ENCODE measurements around the gene ARHGEF28.

ARHGEF28 gene

GRCh38 chr5:73743161-73743560 is 117.2 kb downstream of the ARHGEF28 start:
- DNase-seq, result no peak

GRCh38 chr5:73745836-73746235 is 119.8 kb downstream of the ARHGEF28 start:
- no peak for DNase-seq

DNA sequence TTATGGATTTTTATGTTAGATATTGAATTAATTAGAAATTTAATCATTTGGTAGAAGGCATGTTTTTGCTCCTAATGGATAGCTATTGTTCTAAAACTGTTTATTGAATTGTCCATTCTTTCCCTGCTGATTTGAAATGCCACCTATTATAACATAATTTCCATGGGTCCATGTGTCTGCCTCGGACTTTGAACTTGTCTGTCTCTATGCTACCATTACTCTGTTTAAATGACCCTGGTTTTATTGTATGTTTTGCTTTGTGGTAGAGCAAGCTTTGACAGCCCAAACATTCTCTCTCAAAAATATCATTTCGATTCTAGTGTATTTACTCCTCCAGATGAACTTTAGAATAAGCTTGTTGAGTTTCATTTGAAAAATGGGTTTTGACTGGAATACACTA is 120.6 kb downstream of the ARHGEF28 start:
- no peak for DNase-seq

- DNase-seq, result no peak
Measured at GRCh38 chr5:73747696-73748380, 121.8 kb downstream of the ARHGEF28 start.

GRCh38 chr5:73748510-73749400 is 122.8 kb downstream of the ARHGEF28 start:
- peak; percentile 29 for DNase-seq

GRCh38 chr5:73749485-73750270 is 123.7 kb downstream of the ARHGEF28 start:
- no peak for DNase-seq

- no peak for DNase-seq
Measured at GRCh38 chr5:73751254-73751914, 125.4 kb downstream of the ARHGEF28 start.

- DNase-seq, result no peak
Measured at GRCh38 chr5:73754254-73754653, 128.3 kb downstream of the ARHGEF28 start.

DNA sequence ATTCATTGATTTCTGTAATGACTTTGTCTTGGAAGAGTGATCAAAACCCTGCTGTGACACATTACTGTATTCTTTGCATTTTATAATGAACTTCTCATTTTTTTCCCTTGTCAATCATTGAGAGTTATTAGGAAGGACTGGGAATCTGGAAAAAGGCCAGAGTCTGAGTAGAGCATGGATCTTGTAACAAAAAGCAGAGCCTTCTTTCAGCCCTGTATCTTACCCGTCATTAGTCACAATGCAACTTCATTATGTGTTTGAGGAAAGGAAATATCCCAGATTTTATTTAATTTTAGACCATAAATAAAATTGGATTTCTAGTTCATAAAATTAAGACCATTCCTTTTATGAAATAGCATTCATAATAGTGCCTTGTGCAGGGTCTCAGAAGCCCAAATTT is 131.4 kb downstream of the ARHGEF28 start:
- no peak for DNase-seq

DNA sequence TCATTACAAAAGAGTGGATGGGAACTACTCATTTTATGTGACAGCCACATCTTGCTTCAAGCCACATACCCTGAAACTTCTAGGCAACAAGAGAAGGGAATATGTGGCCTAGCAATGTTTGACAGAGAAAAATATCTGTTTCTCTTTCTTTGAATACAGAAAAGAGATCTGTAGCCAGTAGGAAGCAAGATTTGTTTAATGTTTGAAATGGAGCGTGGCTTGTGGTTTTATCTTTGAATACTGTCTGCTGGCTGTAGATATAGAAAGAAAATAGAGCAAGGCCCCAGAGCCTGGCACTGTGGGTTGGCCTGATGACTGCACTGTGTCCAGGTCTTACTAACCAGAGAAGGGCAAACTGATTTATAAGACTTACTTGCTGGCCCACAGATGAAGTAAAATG is 133.8 kb downstream of the ARHGEF28 start:
- DNase-seq, result no peak

- DNase-seq, result no peak
Measured at GRCh38 chr5:73763300-73764032, 137.5 kb downstream of the ARHGEF28 start.

GRCh38 chr5:73764586-73764985 is 138.6 kb downstream of the ARHGEF28 start:
- DNase-seq, result no peak

DNA sequence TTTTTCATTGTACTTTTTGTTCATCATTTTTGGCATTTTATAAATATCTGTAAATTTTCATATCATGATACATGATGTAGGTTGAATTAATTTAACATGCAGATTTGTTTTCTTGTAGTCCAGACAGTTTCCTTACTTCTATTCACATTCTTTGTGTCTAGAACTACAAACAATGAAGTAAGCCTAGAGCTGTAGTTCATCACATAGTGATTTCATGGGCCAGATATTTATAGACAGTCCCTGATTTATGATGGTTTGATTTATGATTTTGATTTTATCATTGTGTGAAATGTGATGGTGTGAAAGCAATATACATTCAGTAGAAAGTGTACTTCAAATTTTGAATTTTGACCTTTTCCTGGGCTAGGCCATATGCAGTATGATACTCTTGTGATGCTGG is 139.0 kb downstream of the ARHGEF28 start:
- DNase-seq, result no peak

- DNase-seq, result no peak
Measured at GRCh38 chr5:73766902-73767301, 140.9 kb downstream of the ARHGEF28 start.

GRCh38 chr5:73770172-73771025 is 144.4 kb downstream of the ARHGEF28 start:
- DNase-seq, result no peak

- DNase-seq, result no peak
Measured at GRCh38 chr5:73774924-73775323, 148.9 kb downstream of the ARHGEF28 start.

GRCh38 chr5:73776405-73776804 is 150.4 kb downstream of the ARHGEF28 start:
- DNase-seq, result no peak

DNA sequence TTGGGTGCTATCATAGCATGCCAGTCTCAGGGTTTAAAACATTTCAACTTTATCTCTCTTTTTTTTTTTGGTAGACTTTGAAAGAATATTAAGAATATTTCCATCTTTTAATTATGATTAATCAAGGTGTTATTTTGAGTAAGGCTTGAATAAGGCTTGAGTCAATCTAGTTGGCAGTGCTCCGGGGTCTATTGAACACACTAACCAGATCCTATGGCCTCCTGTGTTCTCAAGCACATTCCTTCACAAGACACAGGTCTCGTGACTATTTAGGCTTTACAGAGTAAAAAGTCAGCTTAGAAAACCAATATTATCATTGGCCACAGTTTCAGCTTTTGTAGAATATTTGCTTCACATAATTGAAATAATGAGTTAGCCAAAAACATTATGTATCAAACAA is 151.2 kb downstream of the ARHGEF28 start:
- DNase-seq, result no peak

- no peak for DNase-seq
Measured at GRCh38 chr5:73780302-73781080, 154.5 kb downstream of the ARHGEF28 start.

DNA sequence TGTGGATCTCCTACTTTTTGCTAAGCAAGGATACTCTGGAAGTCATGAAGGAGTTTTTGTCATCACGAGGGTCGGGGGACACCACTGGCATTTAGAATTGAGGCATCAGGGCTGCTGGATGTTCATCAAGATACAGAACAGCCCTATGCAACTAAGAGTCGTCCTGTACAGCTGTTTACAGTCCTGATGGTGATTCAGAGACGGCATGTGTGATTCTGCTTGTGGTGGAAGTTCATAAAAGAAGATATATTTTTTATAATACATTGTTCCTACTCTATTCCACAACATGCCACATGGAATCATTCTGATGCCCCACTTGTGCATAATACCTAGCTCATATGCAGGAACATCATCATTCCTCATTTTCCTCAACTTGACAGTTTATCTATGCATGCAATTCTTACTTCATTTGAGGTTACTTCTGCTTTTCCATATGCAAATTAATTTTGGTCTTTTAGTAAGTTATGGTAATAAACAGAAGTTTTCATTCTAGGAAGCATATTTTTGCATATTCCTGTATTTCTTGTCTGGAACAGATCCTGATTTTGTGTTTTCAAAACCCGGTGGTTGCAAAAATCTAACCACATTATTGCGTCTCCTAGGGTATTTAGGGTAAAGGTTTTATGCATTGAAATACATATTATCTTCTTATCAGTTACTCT is 155.2 kb downstream of the ARHGEF28 start:
- DNase-seq, result no peak

Measured in right hindlimb (tissue), 1 donor.